ENCODE data around the gene BMPR1A. TPM values are rescaled to one million over a fixed set of nuclear protein-coding genes. Genes with fewer than 3 reads are reported as not detected.

Gene BMPR1A
- total and polyA plus RNA-seq, 9 of the 15 experiments (the other 6 are each of a cell fraction or from before 2014, with no cell fraction given): 1.6 to 17.5 (median 9.1) TPM

DNA sequence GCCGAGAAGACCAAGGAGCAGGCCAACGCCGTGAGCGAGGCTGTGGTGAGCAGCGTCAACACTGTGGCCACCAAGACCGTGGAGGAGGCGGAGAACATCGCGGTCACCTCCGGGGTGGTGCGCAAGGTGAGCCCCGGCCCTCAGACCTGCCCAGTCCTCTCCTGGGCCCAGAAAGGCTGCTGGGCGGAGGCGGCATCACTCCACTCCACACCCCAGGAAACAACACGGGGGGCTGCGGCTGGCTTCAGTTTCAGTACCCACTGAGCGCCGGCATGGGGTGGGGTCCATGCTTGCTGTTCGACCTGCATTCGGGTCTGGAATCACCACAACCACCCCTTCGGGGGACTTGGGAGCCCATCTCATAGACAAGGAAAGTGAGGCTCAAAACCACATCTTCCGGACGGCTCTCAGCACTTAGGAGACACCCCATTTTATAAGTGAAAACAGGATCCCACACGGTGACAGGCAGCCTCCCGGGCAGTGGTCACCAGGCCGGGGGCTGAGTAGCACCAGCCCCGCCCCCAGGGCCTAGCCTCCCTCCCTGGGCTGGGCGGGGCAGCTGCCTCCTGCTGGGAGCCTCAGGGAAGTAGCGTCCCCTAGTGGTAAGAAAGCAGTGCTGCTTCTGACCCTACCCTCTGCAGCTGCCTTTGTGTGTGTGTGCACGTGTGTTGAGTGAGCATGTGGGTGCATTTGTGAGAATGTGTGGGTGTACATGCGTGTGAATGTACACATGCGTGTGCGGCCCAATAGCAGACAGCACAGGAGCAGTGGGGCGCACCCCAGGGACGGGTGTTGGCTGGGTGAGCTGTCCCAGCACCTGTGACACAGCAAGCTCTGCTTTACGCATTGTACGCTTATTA lies 203.8 kb downstream of the BMPR1A start (continued):
- TF ChIP-seq BRCA1 (IDR thresholded peaks at IDR 0.05): no peak
- TF ChIP-seq BRCA1 (CRISPR knock-in tag; IDR thresholded peaks at IDR 0.05): no peak
- no peak for TF ChIP-seq RBM15 (IDR thresholded peaks at IDR 0.05; ENCODE audit: insufficient read depth, low read length)
- TF ChIP-seq ZNF518B (CRISPR knock-in tag; IDR thresholded peaks at IDR 0.05): no peak
- TF ChIP-seq ZNF561 (CRISPR knock-in tag; conservative IDR thresholded peaks at IDR 0.05): no peak
- TF ChIP-seq XRCC5 (IDR thresholded peaks at IDR 0.05; ENCODE audit: low read depth, low read length): peak; percentile 70; the same call in 1 of the 2 replicates
- no peak for TF ChIP-seq PML (IDR thresholded peaks at IDR 0.05; ENCODE audit: low read length)
- TF ChIP-seq DACH1 (IDR thresholded peaks at IDR 0.05; ENCODE audit: partially characterized antibody): no peak
- 0 out of 2 replicates have a peak, but pooled peaks have one; percentile 5 for TF ChIP-seq EP300 (IDR thresholded peaks at IDR 0.05; ENCODE audit: low read length)
- no peak for TF ChIP-seq ESRRB (CRISPR knock-in tag; IDR thresholded peaks at IDR 0.05; ENCODE audit: borderline replicate concordance)
- no peak for TF ChIP-seq ZC3H11A (IDR thresholded peaks at IDR 0.05; ENCODE audit: low read depth, low read length)
- TF ChIP-seq E2F3 (CRISPR knock-in tag; IDR thresholded peaks at IDR 0.05): no peak
- TF ChIP-seq ZNF445 (CRISPR knock-in tag; IDR thresholded peaks at IDR 0.05; ENCODE audit: low read depth): no peak
- TF ChIP-seq, protein P1, sequence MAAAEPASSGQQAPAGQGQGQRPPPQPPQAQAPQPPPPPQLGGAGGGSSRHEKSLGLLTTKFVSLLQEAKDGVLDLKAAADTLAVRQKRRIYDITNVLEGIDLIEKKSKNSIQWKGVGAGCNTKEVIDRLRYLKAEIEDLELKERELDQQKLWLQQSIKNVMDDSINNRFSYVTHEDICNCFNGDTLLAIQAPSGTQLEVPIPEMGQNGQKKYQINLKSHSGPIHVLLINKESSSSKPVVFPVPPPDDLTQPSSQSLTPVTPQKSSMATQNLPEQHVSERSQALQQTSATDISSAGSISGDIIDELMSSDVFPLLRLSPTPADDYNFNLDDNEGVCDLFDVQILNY (CRISPR knock-in tag; IDR thresholded peaks at IDR 0.05): no peak
- TF ChIP-seq HMGN3 (IDR thresholded peaks at IDR 0.05; ENCODE audit: borderline replicate concordance, extremely low read depth, insufficient read length, low read depth, low read length): peak; percentile 49
- no peak for TF ChIP-seq ZKSCAN1 (IDR thresholded peaks at IDR 0.05; ENCODE audit: low read depth, low read length)
- no peak for TF ChIP-seq HNRNPL (IDR thresholded peaks at IDR 0.05; ENCODE audit: low read depth, low read length)
- no peak for TF ChIP-seq ZNF23 (CRISPR knock-in tag; IDR thresholded peaks at IDR 0.05)
- no peak for TF ChIP-seq SAP30 (IDR thresholded peaks at IDR 0.05; ENCODE audit: borderline replicate concordance, insufficient read depth, low read depth, low read length, poor library complexity, severe bottlenecking)
- TF ChIP-seq TFE3 (CRISPR knock-in tag; IDR thresholded peaks at IDR 0.05): no peak
- TF ChIP-seq ZFP1 (CRISPR knock-in tag; IDR thresholded peaks at IDR 0.05): no peak
- TF ChIP-seq MAFG (tag; conservative IDR thresholded peaks at IDR 0.05): no peak

Measured in K562 (cell line).